ENCODE results near the gene ASTN2.

DNA sequence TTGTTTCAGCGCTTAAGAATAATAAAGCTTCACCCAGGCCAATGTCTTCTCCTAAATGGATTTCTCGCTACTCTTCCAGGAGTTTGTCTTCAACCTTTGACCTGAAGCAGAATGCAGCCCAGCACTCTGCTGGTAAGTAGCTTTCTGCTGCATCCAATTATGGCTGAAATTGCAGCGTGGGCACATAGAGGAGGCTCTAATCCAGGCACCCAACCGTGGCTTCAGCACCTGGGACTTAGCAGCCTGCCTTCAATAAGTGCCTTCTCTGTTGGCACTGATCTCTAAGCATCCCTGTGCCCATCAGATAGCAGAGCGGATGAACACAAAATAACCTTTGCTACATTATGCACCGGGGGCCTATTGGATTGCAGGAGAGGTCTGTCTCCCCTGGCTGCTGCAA is 622.6 kb downstream of the ASTN2 start:
- TF ChIP-seq, protein P1, sequence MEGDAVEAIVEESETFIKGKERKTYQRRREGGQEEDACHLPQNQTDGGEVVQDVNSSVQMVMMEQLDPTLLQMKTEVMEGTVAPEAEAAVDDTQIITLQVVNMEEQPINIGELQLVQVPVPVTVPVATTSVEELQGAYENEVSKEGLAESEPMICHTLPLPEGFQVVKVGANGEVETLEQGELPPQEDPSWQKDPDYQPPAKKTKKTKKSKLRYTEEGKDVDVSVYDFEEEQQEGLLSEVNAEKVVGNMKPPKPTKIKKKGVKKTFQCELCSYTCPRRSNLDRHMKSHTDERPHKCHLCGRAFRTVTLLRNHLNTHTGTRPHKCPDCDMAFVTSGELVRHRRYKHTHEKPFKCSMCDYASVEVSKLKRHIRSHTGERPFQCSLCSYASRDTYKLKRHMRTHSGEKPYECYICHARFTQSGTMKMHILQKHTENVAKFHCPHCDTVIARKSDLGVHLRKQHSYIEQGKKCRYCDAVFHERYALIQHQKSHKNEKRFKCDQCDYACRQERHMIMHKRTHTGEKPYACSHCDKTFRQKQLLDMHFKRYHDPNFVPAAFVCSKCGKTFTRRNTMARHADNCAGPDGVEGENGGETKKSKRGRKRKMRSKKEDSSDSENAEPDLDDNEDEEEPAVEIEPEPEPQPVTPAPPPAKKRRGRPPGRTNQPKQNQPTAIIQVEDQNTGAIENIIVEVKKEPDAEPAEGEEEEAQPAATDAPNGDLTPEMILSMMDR (IDR thresholded peaks at IDR 0.05): no peak
- TF ChIP-seq POLR2A (IDR thresholded peaks at IDR 0.05): no peak

All from testis (tissue), 2 donors.